Measurements from ENCODE around the gene MDM4.
"Not testable (repeated sequence)": the region's sequence is repeated elsewhere in the genome, so short reads cannot be mapped to it uniquely, and the experiment has no call there.

MDM4 gene

DNA sequence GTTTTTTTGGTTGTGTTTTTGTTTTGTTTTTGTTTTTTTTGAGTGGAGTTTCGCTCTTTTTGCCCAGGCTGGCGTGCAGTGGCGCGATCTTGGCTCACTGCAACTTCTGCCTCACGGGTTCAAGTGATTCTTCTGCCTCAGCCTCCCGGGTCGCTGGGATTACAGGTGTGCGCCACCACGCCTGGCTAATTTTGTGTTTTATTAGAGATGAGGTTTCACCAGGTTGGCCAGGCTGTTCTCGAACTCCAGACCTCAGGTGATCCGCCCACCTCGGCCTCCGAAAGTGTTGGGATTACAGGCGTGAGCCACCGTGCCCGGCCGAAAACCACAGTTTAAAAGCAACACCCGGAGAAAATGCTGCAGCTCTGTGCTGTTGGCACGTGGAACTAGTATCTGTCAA, 1.2 kb downstream of the MDM4 start:
- not testable (repeated sequence) for DNase-seq (ENCODE audit: low read depth)

DNA sequence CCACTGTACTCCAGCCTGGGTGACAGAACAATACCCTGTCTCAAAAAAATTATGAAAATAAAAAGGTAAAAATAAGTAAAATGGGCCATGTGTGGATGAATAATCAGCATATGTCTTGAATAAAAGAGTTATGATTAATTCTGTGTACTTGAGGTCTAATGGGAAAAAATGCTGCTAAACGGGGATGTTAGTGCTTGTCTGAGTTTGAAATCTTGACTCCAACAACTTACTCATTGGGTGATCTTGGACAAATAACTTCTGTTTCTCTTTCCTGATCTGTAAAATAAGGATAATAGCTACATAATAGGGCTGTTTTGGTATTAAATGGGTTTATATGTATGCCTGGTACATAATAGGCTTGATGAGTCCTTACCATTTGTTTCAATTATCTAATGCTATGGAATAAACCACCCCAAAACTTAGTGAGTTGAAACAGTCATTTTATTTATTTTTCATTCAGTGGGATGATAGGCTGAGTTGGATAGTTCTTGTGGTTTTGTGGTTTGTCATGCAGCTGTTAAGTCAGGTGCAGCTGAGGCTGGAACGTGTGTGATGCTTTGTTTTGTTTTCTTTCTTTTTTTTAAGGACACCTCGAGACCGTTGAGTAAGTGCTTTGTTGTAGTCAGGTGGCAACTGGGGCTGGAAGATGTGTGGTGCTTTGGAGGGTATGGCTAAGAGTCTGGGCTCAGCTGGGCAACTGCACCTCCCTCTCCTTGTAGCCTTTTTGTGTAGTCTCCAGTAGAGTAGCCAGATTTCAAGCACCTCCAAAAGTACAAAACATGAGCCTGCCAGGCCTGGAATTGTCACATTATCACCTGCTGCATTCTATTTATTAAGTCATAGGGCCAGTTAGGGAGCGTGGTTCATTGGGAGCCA, 4.9 kb downstream of the MDM4 start:
- no peak for DNase-seq (ENCODE audit: low read depth)

DNA sequence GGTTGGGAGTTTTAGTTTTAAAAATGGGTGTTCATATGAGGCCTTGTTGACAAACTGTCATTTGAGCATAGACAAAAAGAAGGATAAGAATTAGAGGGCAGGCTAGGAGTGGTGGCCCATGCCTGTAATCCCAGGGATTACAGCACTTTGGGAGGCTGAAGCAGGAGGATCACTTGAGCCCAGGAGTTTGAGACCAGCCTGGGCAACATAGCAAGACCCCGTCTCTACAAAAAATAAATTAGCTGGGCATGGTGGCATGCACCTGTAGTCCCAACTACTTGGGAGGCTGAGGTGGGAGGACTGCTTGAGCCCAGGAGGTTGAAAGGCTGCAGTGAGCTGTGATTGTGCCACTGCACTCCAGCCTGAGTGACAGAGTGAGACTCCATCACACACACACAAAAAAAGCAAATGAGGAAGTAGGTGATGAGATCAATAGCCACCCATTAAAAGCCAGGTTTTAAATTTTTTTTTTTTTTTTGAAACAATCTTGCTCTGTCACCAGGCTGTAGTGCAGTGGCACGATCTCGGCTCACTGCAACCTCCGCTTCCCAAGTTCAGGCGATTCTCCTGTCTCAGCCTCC, 5.8 kb downstream of the MDM4 start:
- not testable (repeated sequence) for DNase-seq (ENCODE audit: low read depth)

DNA sequence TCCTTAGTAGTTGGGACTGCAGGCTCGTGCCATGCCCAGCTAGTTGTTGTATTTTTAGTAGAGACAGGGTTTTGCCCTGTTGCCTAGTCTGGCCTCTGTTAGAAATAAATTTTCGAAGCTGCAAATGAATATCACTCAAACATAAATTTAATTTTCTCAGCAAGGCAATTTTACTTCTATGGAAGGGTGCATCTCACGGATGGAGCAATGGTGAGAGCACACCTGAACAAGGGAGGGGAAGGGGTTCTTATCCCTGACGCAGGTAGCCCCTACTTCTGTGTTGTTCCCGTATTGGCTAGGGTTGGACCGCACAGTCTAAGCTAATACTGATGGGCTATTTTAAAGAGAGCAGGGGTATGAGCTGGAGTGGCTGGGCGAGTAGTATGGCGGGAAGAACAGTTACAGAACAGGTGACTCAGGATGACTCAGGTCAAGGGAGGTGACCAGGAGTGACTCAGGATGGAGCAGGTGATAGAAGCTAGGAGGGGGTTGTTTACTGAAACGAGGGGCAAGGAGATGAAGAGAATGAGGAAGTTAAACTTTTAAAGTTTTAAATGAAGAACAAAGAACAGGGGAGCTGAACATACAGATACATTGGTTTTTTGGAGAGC, 7.5 kb downstream of the MDM4 start:
- no peak for DNase-seq (ENCODE audit: low read depth)

DNA sequence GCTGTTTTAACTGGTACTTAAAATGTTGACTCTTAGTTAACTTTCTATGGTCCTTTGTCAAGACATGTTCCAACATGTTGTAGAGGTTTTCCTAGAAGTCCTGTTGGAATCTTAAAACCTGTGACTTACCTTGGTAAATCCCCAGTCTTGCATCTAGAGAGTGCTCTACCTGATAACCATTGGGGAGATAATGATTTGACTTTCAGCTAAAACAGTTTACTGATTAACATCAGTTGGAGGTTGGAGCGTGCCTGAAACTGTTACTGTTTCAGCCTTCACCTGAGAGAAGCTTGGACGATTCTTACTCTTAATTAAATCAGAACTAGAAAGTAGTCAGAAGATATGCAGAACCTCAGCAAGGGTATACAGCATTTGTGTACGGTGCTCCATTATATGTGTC, 8.8 kb downstream of the MDM4 start:
- DNase-seq (ENCODE audit: low read depth), result no peak

DNA sequence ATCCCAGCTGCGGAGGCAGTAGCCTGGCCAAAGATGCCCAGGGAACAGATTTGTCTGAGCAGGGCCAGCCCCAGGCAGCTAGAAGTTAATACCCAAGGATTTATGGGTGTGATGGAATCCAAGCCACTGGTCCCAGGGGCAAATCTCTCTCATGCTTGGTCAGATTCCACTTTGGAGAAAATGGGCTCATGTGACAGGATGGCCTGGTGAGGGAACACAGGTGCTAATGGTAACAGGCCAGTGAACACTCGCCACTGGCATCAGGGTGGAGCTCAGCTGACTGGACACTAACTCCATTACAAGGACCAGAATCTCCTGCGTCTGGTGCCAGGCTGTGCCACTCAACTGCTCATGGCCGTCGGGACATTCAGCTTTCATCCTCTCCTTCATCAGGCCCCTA, 12.0 kb downstream of the MDM4 start:
- DNase-seq (ENCODE audit: low read depth), result no peak

DNA sequence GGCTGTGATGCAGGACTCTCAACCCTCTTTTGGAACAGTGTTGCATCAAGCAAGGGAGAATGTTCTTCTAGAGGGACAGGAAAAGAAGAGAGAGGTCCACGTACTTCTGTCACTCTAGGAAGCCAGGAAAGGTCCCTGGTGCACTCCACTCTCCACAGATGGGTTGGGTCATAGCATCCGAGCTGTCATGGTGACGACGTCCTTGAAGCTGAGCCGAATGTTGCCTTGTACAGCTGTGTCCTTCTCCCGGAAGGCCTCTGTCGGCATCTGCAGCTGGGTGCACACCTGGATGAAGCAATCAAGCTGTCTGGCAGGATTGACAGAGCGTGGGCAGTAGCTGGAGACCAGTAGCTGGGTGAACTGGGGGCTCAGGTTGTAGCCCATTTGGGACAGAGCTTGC, 12.5 kb downstream of the MDM4 start:
- DNase-seq (ENCODE audit: low read depth), result no peak

DNA sequence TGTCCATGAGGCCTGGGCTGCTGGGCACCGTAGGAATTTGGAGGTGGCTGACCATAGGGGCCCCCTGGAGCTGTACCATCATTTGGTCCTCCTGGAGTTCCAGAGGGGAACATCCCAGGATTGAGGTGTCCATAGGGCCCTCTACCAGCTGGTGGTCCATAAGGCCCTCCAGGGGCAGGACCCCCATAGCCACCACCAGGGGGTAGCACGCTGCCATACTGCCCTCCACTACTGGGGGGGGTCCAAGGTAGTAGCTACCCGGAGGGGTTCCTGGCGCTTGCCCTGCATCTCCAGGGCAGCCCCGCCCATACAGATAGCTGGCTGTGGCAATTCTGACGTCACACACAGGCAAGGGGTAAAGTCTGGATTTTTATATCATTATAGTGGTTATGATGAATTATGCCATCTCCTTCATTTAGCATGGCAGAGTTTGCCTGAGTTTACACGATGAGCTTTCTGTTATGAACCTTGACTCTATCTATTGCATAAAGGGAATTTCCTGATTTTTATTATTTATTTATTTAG, 13.2 kb downstream of the MDM4 start:
- no peak for DNase-seq (ENCODE audit: low read depth)

DNA sequence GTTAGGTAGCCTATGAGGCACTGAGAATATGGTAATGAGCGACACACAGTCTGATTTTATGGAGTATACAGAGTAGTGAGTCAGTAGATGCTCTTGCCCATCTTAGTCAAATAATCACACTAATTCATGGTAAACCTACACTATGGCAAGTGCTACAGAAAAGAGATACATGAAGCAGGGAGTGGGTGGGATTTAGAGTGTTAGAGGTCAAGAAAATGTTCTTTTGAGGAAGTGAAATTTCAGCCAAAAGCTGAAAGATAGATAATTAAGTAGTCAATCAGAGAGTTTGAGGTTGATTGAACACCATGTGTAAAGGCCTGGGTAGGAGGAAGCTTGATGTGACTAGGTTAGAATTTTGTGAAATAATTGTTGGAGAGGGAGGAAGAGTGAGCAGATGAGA, 14.7 kb downstream of the MDM4 start:
- DNase-seq (ENCODE audit: low read depth), result no peak

DNA sequence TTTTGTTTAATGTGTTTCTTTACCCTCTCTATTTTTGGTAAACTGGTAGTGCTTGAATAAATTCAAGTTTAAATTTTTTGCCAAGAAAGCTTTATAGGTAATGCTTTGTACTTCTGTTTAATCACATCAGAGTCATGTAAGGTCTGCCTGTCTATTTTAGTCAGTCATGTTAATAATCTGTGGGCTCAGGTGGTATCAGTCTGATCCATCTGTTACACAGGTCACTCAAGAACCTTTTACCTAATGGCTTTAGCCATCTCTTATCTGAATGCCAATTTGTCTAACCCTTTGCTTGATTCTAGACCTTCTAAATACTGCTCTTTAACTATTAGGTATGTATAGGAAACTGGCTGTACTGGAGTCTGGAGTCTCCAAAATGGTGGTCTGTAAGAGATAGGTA, 16.6 kb downstream of the MDM4 start:
- DNase-seq (ENCODE audit: low read depth), result no peak

DNA sequence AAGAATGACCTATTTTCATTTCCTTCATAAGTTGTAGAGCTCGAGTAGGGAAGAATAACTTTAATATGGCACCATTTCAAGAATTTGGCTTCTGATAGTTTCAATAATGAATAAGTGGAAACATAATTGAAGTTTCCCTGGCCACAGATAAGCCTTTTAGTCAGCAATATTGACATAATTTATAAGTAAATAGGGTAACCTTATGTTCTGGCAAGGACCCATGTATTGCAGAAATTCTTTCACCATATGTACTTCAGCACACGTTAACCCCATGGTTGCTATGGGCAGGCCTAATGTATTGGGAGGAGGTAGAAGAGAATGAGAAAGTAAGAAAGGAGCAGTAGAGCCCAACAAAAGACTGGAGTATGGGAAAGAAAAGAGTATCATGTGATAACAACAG, 25.4 kb downstream of the MDM4 start:
- DNase-seq (ENCODE audit: low read depth), result no peak

DNA sequence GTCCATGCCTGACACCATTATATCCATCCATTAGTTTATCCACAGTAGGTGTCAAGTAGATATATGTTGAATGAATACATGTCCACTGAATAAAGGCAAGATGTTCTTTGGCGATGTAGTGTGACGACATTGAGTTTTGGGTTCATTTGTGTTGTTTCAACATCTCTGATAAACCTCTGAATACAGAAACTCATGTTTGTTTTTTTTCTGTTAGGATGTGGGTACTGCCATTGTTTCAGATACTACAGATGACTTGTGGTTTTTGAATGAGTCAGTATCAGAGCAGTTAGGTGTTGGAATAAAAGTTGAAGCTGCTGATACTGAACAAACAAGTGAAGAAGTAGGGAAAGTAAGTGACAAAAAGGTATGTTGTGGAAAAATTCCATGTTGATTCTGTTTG, 28.1 kb downstream of the MDM4 start:
- DNase-seq (ENCODE audit: low read depth), result no peak

DNA sequence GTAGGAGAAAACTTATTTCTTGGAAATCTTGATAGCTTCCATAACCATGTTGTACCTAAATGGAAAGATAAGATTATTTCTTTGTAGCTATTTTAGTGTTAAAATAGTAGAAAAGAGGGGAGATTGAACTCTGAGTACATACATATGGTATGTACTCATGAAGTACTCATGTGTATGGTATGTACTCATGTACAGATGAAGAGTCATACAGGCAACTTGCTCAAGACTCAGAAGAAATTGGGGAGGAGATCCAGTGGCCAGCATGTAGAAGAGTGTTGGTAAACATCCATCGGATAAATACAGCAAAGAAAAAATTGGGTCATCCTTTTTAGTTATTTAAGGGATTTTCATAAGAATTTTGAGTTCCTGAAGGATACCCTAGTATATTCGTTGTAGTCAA, 29.0 kb downstream of the MDM4 start:
- no peak for DNase-seq (ENCODE audit: low read depth)

DNA sequence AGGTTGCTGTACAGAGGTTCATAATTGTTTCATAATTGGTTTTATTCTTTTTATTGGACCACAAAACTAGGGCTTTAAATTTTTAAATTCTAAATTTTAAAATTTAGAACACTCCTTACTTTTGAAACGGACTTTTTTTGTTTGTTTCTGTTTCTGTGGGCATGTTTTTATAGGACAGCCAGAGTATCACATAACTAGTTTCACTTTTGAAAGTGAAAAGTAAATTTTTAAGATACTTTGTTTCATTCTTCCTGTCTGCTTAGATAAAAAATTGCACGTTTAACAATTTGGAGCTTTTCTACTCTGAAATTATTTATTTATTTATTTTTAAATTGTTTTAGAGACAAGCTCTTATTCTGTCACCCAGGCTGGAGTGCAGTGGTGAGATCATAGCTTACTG, 29.7 kb downstream of the MDM4 start:
- DNase-seq (ENCODE audit: low read depth), result no peak

DNA sequence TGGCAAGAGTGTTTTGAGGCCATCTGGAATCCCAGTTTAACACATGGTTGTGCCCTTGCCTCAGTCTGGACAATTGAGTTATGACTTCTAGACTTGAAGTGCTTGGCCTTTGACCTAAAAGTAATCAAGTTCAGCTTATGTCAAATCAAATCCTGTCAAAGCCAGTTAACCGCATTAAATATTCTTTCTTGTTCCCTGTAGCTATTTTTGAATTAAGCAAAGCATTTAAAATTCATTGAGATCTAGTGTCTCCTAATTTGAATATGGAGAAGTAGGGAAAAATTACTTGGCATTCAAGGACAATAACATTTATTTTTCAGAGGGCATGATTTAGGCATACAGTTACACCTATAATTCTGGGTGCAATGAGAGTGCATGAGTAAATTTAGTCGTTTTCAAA, 32.1 kb downstream of the MDM4 start:
- DNase-seq (ENCODE audit: low read depth), result no peak

DNA sequence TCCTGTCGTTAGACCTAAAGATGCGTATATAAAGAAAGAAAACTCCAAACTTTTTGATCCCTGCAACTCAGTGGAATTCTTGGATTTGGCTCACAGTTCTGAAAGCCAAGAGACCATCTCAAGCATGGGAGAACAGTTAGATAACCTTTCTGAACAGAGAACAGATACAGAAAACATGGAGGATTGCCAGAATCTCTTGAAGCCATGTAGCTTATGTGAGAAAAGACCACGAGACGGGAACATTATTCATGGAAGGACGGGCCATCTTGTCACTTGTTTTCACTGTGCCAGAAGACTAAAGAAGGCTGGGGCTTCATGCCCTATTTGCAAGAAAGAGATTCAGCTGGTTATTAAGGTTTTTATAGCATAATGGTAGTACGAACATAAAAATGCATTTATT, 33.1 kb downstream of the MDM4 start:
- DNase-seq (ENCODE audit: low read depth), result no peak

DNA sequence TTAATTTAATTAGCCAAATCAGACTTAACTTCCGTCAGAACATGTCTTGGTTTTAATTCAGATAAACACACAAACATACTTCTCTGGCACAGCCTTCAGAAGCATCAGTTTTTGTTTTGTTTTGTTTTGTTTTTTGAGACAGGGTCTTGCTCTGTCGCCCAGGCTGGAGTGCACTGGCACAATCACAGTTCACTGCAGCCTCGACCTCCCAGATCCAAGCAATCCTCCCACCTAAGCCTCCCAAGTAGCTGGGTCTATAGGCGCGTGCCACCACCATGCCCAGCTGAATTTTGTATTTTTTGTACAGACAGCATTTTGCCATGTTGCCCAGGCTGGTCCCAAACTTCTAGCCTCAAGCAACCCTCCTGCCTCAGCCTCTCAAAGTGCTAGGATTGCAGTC, 34.7 kb downstream of the MDM4 start:
- DNase-seq (ENCODE audit: low read depth), result no peak

DNA sequence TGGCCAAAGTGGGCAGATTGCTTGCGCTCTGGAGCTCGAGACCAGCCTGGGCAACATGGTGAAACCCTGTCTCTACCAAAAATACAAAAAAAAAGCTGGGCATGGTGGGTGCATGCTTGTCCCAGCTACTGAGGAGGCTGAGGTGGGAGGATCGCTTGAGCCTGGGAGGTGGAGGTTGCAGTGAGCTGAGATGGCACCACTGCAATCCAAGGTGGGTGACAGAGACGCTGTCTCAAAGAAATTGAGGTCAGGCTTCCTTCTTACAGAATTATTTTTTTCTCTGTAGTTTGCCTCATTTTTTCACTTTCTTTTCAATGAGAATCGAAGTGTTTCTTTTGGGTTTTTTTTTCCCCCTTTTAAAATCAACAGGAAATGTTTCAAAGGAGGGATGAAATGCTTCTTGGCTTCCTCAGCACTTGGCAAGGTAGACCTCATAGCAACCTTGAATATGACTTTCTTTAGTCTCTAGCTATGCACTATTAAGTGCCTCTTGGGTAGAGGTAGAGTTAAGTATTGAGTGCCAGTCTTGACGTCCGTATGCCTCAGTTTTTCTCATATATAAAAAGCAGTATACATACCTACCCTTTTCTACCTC, 40.3 kb downstream of the MDM4 start:
- DNase-seq (ENCODE audit: low read depth), result no peak

DNA sequence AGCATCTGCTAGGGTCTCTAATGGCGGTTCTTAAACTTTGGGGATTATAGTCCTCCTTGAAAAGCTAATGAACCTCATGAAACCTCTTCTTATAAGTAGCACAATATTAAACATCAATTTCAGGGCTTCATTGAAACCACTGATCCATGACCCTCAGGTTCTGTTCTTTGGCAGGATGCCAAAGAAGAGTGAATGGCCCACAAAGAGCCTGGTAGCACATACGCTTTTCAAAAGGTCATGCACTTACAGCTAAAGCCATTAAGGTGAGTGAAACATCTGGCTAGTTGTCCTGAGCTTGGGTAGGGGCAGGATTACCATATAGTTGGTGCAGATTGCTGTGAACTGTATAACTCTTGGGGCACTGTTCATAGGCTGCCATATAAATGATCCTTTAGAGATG, 42.3 kb downstream of the MDM4 start:
- no peak for DNase-seq (ENCODE audit: low read depth)

DNA sequence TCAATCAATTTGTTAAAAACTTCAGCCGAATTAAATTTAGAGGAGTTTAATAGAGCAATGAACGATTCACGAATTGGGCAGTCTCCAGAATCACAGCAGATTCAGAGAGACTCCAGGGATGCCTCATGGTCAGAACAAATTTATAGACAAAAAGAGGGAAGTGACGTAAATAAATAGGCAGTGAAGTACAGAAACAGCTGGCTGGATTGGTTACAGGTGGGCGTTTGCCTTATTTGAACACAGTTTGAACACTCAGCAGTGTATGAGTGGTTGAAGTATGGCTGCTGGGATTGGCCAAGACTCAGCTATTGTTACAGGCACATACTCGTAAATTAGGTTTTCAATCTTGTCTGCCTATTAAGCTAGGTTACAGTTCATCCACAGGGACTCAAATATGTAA, 43.8 kb downstream of the MDM4 start:
- not testable (repeated sequence) for DNase-seq (ENCODE audit: low read depth)

DNA sequence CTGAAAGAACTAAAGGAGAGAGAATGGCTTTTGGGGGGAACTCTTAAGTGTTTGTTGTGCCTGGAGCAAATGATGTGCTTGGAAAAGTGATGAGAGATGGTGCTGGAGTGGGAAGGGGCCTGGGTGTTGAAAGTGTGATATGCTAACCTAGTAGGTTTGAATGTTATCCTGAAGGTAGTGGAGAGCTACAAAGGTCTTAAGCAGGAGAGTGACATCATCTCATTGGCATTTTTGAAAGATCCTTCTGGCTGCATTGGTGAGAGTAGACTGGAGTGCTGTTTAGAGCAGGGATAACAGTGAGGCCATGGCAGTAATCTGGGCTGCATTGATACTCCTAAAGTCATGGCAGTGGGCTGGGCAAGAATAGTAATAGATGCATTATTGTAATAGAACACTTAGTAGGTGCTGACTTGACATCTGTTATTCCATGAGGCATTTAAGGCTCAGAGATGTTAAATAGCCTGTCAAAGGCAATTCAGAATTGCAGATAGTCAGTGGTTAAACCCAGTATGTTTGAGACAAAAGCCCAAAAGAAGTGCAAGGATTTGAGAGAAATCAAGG, 44.5 kb downstream of the MDM4 start:
- no peak for DNase-seq (ENCODE audit: low read depth)

All from stimulated activated CD8-positive, alpha-beta memory T cell treated with anti-CD3 and anti-CD28 coated beads, Interleukin-15, amount 100 ng/mL, for 24 hours (primary cell).